Heart right ventricle (tissue), 16 donors: ENCODE measurements around the gene GALNT16. TPM values are rescaled to one million over a fixed set of nuclear protein-coding genes. Genes with fewer than 3 reads are reported as not detected.
"Not testable (repeated sequence)": the region's sequence is repeated elsewhere in the genome, so short reads cannot be mapped to it uniquely, and the experiment has no call there.

Experiments
- ATAC-seq, 8 donors: fragments of 200-7000 bp; cut with Tn5 transposase; one replicate each; pipeline ENCODE4 v1.9.1; 2020; ENCODE audit warnings: mild to moderate bottlenecking in 8 of 8, moderate library complexity in 8 of 8, moderate number of reproducible peaks in 1 of 8
- DNase-seq, 2 donors: peaks; one replicate each; pipeline ENCODE4 v3.0.0-alpha.2; 2020
- H3K27ac ChIP-seq, 10 donors: fragments of 200-600 bp; sonication (generic) in 2 of 10; one replicate each; pipeline versions ENCODE4 v1.5.0 to v1.8.0; 2020 to 2022; ENCODE audit warnings: mild to moderate bottlenecking in 3 of 10
- H3K27me3 ChIP-seq, 7 donors: fragments of 200-600 bp; one replicate each; pipeline ENCODE4 v1.8.0; 2021 to 2022; ENCODE audit warnings: mild to moderate bottlenecking in 2 of 7
- H3K36me3 ChIP-seq, 9 donors: fragments of 200-600 bp; sonication (generic) in 1 of 9; one replicate each; pipeline versions ENCODE4 v1.5.0 to v1.8.0; 2020 to 2022; ENCODE audit warnings: mild to moderate bottlenecking in 2 of 9
- H3K4me1 ChIP-seq, 9 donors: fragments of 200-600 bp; sonication (generic) in 1 of 9; one replicate each; pipeline versions ENCODE4 v1.5.0 to v1.8.0; 2020 to 2022; ENCODE audit warnings: mild to moderate bottlenecking in 4 of 9
- H3K4me3 ChIP-seq, 10 donors: fragments of 200-600 bp; sonication (generic) in 2 of 10; one replicate each; pipeline versions ENCODE4 v1.5.0 to v1.8.0; 2020 to 2022; ENCODE audit warnings: mild to moderate bottlenecking in 7 of 10, moderate library complexity in 2 of 10
- H3K9me3 ChIP-seq, 11 donors: fragments of 200-600 bp in 10 of 11; sonication (generic) in 2 of 11; one replicate each; pipeline versions ENCODE4 v1.5.0 to v1.8.0; 2013 to 2022; ENCODE audit warnings: mild to moderate bottlenecking in 2 of 11, control low read depth in 1 of 11, moderate library complexity in 1 of 11
- CTCF ChIP-seq, 9 donors: fragments of 200-600 bp; sonication (generic) in 2 of 9; IDR thresholded peaks; one replicate each; pipeline versions ENCODE4 v1.5.0 to v1.8.0; 2021 to 2022; ENCODE audit warnings: antibody characterized with exemption in 9 of 9, mild to moderate bottlenecking in 5 of 9, moderate library complexity in 1 of 9
- WGBS, 2 donors: extraction: QIAGEN DNeasy Blood & Tissue Kit; methylation state at CpG; one replicate each; pipeline ENCODE4 v1.1.7; 2013; ENCODE audit warnings: inconsistent platforms in 1 of 2; 5-methylcytosine and 5-hydroxymethylcytosine counted together
- intact Hi-C, 10 donors: fragments of 100-400 bp; cut with DNase I; formaldehyde crosslinking; loops; one replicate each; pipeline versions ENCODE4 v1.11.1 to v1.14.2; 2022
- long read RNA-seq, 3 donors: library from polyadenylated mRNA; unstranded; transcript quantifications; one replicate each; pipeline ENCODE4 v2.0.0, GENCODE V29; 2020 to 2021
- polyA plus RNA-seq, 2 donors: library from polyadenylated mRNA; stranded (reverse); fragments of 200-250 nt; gene quantifications; one replicate each; pipeline ENCODE4 v1.2.3, GENCODE V29; 2013
- total RNA-seq, 10 donors: library from RNA; stranded (reverse); fragmentation: NEBNext Ultra II Directional in 3 of 10; extraction: Animal tissue kit (Norgen Biotek cat#: 25700) in 3 of 10; gene quantifications; one replicate each; pipeline versions ENCODE4 v1.2.1 to v1.2.4, GENCODE V29; 2021 to 2023
- donor health status: Arrhythmogenic right ventricular cardiomyopathy.
- donor health status: ischemic (EF 13 %, LVEDD 7.1; RV severe dilation, severe dysfunction).
- donor health status: healthy with polysubstance abuse.
- donor health status: DM: no; HTN: yes; CAD: no.
- donor health status: DM: no; HTN: no; CAD: no.
- donor health status: ischemic (EF 25% LVEDD 6.9; RV normal size, moderate dysfunction).
- donor health status: ischemic (EF 25% LVEDD 5.7; RV mildly dilated, moderate dysfunction).
- donor health status: healthy.
- donor health status: DM: yes; HTN: yes; CAD: no.
- donor health status: Ischemic cardiomyopathy.
- donor health status: ischemic (EF 35%, LVEDD 5.7; RV mildly dilated, moderate dysfunction).
- donor health status: nonischemic (EF 11% LVEDD 7.7; RV severe dilation, severe dysfunction).
- donor health status: DM: yes; HTN: yes; CAD: no.
- donor health status: PGD.
- donor health status: ischemic (EF 29% LVEDD 5.4; RV normal size, mild dysfunction).
- donor health status: nonischemic (EF 23%, LVEDD 6.1; RV moderate dilation, normal function).

The GALNT16 gene
- total RNA-seq (100 to 1,000 TPM in 2 of 10 donors, 10 to 100 TPM in 8; 51.2 to 106 (median 71.7) TPM), polyA plus RNA-seq (10 to 100 TPM in 1 of 2 donors, 1 to 10 TPM in 1; 9.6 to 56.5 TPM)
- long read RNA-seq, donor 1, full-length matches to known transcripts, result 48 of 118 reads
- long read RNA-seq, donor 1, partial matches to known transcripts, result 40 of 118 reads
- long read RNA-seq, donor 1, other reads (novel, unspliced or antisense), result 30 of 118 reads
- long read RNA-seq, donor 2, full-length matches to known transcripts, result 59 of 118 reads
- long read RNA-seq, donor 2, partial matches to known transcripts, result 29 of 118 reads
- long read RNA-seq, donor 2, other reads (novel, unspliced or antisense), result 30 of 118 reads
- long read RNA-seq, donor 3, full-length matches to known transcripts, result 211 of 359 reads
- long read RNA-seq, donor 3, partial matches to known transcripts, result 121 of 359 reads
- long read RNA-seq, donor 3, other reads (novel, unspliced or antisense), result 27 of 359 reads

DNA sequence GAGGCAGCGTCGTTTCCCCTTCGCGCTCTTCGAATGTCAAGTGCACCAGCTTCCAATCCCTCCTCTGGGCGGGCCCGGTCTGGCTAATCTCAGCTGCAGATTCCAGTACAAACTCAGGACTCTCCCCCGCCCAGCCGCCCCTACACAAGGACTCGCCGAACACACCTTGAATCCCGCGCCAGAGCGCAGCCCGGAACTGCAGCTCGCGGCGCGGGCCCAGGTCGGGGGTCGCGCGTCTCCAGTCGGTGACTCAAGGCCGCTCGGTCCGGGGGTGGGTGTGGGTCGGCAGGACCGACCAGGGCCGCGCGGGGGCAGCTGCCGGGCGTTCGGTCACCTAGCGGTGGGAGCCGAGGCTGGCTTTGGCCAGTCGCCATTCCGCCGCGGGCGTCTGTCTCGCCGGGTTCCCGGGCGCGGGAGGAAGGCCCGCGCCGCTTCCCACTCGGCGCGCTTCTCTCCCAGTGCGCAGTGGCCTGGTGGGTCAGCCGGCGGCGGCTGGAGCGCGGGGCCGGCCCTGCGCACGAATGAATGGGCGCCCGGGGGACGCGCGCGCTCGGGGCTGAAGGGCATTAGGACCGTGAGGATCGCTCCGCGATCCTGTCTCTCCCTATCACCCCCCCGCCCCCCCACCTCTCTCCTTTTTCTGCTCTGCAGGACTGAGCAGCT lies at the start of gene GALNT16:
GALNT16 (plus strand) TSS at position 632 of the 663 bp plus-strand sequence. CDS start 133 bp downstream, outside the sequence.
- Histone ChIP-seq H3K4me3 (peak within 1 kb of the TSS; percentile 33 to 87 (median 72)), H3K27me3 (peaks cover 0 to 74% (median 19%) of the 10 kb centered on the region in 7 donors), H3K4me1 (peaks cover 6 to 61% (median 42%) of the 10 kb centered on the region in 9 donors), H3K36me3 (no peaks in the 10 kb centered on the region), H3K27ac (peak within 1 kb of the TSS; percentile 47 to 86 (median 81)), H3K9me3 (no peaks in the 10 kb centered on the region)
- TF ChIP-seq CTCF (IDR thresholded peaks at IDR 0.05), result peak in 7 of 9 donors; percentile 19 to 62 (median 48)
- intact Hi-C loops, result loop anchor here in 4 of 10 donors (2.0 to 10.0 kb wide), 6 partner anchors 29 to 203 kb away; no protein-coding TSS in a partner anchor
- DNase-seq (peak; percentile 47 to 54), ATAC-seq (peak; percentile 8 to 58 (median 36))
- 1% methylated on average over 72 to 74 of the region's 74 CpGs for WGBS, 2 donors

DNA sequence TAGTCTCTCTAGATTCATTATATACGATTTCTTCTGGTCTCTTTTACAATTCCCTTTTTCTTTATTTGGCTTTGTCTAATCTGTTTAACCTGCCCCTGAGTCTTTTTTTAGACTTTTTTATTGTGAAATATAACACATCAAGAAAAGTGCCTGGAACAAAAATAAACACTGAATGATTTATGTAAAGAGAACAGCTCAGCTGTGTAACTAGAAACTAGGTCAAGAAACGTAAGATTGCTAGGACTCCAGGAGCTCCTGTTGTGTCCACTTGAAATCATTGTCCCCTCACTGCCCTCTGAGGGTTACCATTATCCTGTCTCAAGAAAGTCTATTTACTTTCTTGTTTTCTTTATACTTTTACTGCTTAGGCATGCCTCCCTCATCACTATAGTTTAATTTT lies 45.6 kb upstream of the GALNT16 start:
- no peak for DNase-seq
- no peak overlapping the region for H3K4me3 ChIP-seq
- TF ChIP-seq CTCF (IDR thresholded peaks at IDR 0.05), result no peak
- 61 to 81% methylated on average over 2 of the region's 2 CpGs for WGBS, 2 donors
- H3K9me3 ChIP-seq, result peaks cover 0 to 3% (median 0%) of the 10 kb centered on the region in 11 donors
- no peak overlapping the region for H3K27ac ChIP-seq
- peaks cover 0 to 71% (median 18%) of the 10 kb centered on the region in 9 donors for H3K36me3 ChIP-seq
- no peak for ATAC-seq
- H3K27me3 ChIP-seq, result no peaks in the 10 kb centered on the region
- H3K4me1 ChIP-seq, result no peaks in the 10 kb centered on the region
- intact Hi-C loops, result loop anchor here in 1 of 10 donors (5.0 kb wide), 1 partner anchor 77 kb away; no protein-coding TSS in a partner anchor

- intact Hi-C loops, H3K27me3 ChIP-seq: not testable (repeated sequence)
- 93 to 100% methylated on average over 2 of the region's 3 CpGs for WGBS, 2 donors
Observed at GRCh38 chr14:69217663-69218062, 42.3 kb upstream of the GALNT16 start.

GRCh38 chr14:69224946-69225345 lies 35.0 kb upstream of the GALNT16 start:
- WGBS, 2 donors, result 59 to 64% methylated on average over 4 of the region's 4 CpGs
- intact Hi-C loops, result loop anchor here in 2 of 10 donors (5.0 to 10.0 kb wide), 2 partner anchors 70 to 73 kb away; partner anchors contain the start of gene DCAF5 (in 2 of the 2)
- H3K4me1 ChIP-seq, result peaks cover 0 to 25% (median 16%) of the 10 kb centered on the region in 9 donors
- H3K27me3 ChIP-seq, result no peaks in the 10 kb centered on the region
- peaks cover 0 to 34% (median 6%) of the 10 kb centered on the region in 9 donors for H3K36me3 ChIP-seq
- no peak for DNase-seq
- no peak overlapping the region for H3K4me3 ChIP-seq
- no peaks in the 10 kb centered on the region for H3K9me3 ChIP-seq
- peak in 1 of 8 donors; percentile 30 for ATAC-seq
- no peak for TF ChIP-seq CTCF (IDR thresholded peaks at IDR 0.05)
- H3K27ac ChIP-seq, result peak overlapping the region in 3 of 10 donors; percentile 73 to 77 (median 75)

More at GRCh38 chr14:69217663-69218062, 42.3 kb upstream of the GALNT16 start:
- ATAC-seq, H3K4me3 ChIP-seq, H3K27ac ChIP-seq, H3K9me3 ChIP-seq, H3K4me1 ChIP-seq, DNase-seq: not testable (repeated sequence)
- peaks cover 0 to 42% (median 0%) of the 10 kb centered on the region in 9 donors for H3K36me3 ChIP-seq
